AG10803 (cell line): Measurements from ENCODE around the gene ARHGAP18.

Source experiments
- DNase-seq: peaks from one replicate; pipeline ENCODE4 v3.0.0; 2010; ENCODE audit warnings: low read depth
- H3K4me3 ChIP-seq: 2 replicates; pipeline ENCODE4 v1.5.1; 2011; ENCODE audit warnings: mild to moderate bottlenecking, low read length, control low read depth
- TF ChIP-seq, protein P1 (sequence below): conservative IDR thresholded peaks from 2 replicates; pipeline ENCODE4 v1.5.1; 2011; ENCODE audit warnings: mild to moderate bottlenecking, low read length, control low read depth, inconsistent platforms

Gene ARHGAP18

DNA sequence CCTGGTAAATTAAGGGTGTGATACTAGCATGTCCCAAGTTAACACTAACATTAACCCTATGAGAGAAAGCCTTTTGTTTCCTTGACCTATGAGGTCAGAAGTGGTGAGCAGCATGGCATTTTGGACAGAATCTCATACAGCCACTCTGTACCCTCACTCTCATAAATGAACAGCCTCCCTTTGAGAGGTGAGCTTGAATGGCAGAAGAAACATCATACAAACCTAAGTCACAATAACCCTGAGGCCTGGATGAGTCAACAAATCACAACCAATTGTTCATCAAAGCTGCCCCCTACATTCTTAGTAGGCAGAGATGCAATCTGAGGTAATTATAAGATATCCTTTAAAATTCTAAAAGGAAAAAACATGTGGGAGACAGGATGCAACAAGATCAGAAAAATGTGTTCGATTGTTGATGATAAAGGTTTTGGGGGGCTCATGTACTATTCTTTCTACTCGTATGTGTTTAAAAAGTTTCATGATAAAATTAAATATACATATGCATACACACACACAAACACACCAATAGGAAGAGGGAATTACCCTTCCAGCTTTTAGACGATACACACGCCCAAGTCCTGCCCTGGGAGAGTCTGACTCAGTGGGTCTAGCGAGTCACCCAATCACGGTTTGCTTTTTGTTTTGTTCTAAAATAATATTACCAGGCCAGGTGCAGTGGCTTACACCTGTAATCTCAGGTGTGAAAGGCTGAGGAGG is 117.3 kb downstream of the ARHGAP18 start:
- TF ChIP-seq, protein P1, sequence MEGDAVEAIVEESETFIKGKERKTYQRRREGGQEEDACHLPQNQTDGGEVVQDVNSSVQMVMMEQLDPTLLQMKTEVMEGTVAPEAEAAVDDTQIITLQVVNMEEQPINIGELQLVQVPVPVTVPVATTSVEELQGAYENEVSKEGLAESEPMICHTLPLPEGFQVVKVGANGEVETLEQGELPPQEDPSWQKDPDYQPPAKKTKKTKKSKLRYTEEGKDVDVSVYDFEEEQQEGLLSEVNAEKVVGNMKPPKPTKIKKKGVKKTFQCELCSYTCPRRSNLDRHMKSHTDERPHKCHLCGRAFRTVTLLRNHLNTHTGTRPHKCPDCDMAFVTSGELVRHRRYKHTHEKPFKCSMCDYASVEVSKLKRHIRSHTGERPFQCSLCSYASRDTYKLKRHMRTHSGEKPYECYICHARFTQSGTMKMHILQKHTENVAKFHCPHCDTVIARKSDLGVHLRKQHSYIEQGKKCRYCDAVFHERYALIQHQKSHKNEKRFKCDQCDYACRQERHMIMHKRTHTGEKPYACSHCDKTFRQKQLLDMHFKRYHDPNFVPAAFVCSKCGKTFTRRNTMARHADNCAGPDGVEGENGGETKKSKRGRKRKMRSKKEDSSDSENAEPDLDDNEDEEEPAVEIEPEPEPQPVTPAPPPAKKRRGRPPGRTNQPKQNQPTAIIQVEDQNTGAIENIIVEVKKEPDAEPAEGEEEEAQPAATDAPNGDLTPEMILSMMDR: no peak
- no peak overlapping the region for H3K4me3 ChIP-seq
- no peak for DNase-seq

DNA sequence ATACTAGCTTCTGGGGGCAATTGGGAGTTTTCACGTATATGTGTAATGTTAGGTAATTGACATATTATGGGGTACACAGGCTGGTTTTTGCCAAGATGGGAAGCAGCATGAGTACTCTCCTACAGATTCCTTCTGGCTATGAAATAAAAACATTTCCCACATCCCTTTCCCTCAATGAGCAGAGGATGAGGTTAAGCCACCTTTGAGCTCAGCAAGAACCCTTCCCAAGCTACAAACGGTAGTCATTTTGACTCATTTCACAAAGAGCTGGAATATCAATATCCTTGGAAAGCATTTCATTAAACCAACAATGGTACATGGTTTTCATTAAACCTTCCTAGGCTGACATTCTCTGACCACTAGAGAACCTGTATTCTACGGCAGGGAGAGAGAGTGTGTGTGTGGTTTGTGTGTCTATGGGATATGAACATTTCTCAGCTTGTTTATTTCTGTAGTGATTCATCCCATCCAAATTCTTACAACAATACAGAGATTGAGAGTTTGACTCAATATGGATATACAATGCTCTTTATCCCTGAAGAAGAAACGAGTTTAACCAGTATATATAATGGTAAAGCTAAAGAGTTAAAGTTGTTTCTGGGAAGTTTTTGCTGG is 119.5 kb downstream of the ARHGAP18 start:
- DNase-seq: peak; percentile 76
- TF ChIP-seq, protein P1: no peak
- H3K4me3 ChIP-seq: no peak overlapping the region

DNA sequence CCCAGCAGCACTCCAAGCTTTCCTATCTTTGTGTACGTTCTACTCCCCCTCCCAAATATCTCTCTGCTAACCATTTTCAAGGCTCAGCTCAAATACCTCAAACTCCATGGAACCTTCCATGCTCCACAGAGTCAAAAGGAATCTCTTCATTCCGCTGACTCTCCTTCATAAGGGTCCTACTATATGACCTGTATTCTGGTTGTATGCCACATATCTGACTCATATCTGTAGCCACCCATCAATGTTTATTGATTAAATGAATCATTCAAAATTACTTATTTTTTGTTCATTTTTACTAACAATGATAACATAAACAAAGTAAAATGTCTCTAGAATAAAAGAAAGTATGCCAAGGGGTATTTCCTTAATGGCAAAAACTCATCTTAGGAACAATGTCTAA is 123.2 kb downstream of the ARHGAP18 start:
- TF ChIP-seq, protein P1: no peak
- H3K4me3 ChIP-seq: no peak overlapping the region
- DNase-seq: no peak

DNA sequence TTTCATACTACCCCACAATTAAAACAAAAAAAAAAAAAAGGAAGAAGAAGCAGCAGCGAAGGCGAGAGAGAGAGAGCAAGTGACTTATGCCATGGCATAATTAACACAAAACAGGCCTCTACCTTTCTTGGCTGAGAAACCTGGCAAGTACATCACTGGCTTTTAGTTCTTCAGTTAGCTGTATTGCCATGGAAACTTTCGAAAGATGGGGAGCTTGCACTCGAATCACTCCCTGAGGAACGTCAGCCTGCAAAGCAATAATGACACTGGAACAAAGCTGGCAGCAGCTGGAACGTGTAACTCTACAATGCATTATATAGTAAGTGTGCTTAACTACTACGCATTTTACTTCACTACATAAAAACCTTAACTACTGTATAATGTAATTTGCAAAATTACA is 126.1 kb downstream of the ARHGAP18 start:
- no peak overlapping the region for H3K4me3 ChIP-seq
- DNase-seq: no peak
- TF ChIP-seq, protein P1: no peak

DNA sequence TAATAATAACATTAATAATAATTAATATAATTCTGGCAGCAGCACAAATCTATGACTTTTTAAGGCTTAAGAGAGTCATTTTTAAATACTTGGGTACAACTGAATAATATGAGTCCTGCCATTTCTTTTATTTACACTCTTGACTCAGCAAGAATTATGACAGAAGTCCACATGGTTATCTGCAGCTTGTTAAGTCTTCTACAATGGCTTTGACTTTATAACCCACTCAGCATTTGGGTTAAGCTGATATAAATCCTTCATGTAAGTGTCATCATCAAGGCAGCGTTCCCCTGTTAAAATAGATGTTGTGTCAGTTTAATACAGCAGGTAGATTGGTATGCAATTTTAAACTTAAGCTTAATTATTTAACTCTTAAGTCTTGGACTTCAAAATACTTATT is 131.7 kb downstream of the ARHGAP18 start:
- H3K4me3 ChIP-seq: no peak overlapping the region

DNA sequence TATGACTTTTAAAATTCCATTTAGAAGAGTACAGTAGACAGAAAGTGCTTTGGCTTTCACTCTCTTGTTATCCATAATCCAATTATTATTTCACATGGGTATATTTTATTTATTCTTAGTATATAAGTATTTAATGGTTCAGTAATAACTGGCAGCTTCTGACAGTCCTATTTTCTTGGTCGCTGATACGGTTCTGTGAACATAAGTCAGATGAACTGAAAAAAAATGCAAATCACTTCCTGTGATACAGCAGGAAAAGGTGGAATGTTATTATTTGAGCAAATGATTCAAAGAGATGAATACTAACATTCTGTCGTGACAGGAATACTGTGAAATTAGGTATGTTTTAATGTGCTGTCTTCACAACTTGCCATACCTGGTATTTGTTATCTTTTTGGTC is 132.3 kb downstream of the ARHGAP18 start:
- H3K4me3 ChIP-seq: no peak overlapping the region
- TF ChIP-seq, protein P1: no peak
- DNase-seq: no peak

More for the DNA sequence above, 131.7 kb downstream of the ARHGAP18 start:
- no peak for DNase-seq
- TF ChIP-seq, protein P1: no peak

DNA sequence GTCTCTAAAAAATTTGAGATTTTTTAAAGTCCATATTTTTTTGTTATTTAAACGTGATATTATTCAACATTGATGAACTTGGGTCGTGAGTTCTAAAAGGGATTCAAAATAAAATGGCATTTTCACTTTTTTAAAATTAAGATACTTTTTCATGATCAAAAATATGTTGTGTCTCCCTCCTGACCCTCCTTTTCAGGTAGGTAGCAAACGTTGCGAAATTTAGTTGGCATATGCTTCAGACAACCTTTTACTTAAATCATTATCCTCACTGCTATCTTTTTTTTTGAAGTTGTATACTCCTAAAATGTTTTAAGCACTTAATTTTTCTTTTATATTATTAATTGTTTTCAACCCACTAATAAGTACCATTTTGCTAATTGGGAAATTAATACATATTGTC is 133.5 kb downstream of the ARHGAP18 start:
- TF ChIP-seq, protein P1: no peak
- no peak for DNase-seq
- H3K4me3 ChIP-seq: no peak overlapping the region
